HL-60 (cell line): Measurements from ENCODE around the gene ALOX12B.
"Not testable (repeated sequence)": the region's sequence is repeated elsewhere in the genome, so short reads cannot be mapped to it uniquely, and the experiment has no call there.

Source experiments
- GABPA ChIP-seq: IDR thresholded peaks from 2 replicates; pipeline ENCODE4 v1.6.1; 2012; ENCODE audit warnings: low read depth
- POLR2AphosphoS5 ChIP-seq: IDR thresholded peaks from 2 replicates; pipeline ENCODE4 v1.6.1; 2012; ENCODE audit warnings: low read depth
- TF ChIP-seq, protein P1 (sequence below): IDR thresholded peaks from one replicate; pipeline ENCODE4 v1.5.1; 2011; ENCODE audit warnings: low read length, control low read depth, inconsistent platforms; ENCODE audit not compliant: insufficient read depth
- TF ChIP-seq, protein P2 (sequence below): IDR thresholded peaks from 2 replicates; pipeline ENCODE4 v1.6.1; 2012; ENCODE audit warnings: low read depth; ENCODE audit not compliant: insufficient replicate concordance

DNA sequence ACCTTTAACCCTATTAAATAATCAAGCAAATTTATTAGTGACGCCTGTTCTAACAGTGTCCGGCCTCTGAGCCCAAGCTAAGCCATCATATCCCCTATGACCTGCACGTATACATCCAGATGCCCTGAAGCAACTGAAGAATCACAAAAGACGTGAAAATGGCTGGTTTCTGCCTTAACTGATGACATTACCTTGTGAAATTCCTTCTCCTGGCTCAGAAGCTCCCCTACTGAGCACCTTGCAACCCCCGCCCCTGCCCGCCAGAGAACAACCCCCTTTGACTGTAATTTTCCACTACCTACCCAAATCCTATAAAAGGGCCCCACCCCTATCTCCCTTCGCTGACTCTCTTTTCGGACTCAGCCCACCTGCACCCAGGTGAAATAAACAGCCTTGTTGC is 25.7 kb downstream of the ALOX12B start:
- TF ChIP-seq, protein P1, sequence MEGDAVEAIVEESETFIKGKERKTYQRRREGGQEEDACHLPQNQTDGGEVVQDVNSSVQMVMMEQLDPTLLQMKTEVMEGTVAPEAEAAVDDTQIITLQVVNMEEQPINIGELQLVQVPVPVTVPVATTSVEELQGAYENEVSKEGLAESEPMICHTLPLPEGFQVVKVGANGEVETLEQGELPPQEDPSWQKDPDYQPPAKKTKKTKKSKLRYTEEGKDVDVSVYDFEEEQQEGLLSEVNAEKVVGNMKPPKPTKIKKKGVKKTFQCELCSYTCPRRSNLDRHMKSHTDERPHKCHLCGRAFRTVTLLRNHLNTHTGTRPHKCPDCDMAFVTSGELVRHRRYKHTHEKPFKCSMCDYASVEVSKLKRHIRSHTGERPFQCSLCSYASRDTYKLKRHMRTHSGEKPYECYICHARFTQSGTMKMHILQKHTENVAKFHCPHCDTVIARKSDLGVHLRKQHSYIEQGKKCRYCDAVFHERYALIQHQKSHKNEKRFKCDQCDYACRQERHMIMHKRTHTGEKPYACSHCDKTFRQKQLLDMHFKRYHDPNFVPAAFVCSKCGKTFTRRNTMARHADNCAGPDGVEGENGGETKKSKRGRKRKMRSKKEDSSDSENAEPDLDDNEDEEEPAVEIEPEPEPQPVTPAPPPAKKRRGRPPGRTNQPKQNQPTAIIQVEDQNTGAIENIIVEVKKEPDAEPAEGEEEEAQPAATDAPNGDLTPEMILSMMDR = not testable (repeated sequence)
- TF ChIP-seq GABPA, POLR2AphosphoS5: not testable (repeated sequence)
- TF ChIP-seq, protein P2, sequence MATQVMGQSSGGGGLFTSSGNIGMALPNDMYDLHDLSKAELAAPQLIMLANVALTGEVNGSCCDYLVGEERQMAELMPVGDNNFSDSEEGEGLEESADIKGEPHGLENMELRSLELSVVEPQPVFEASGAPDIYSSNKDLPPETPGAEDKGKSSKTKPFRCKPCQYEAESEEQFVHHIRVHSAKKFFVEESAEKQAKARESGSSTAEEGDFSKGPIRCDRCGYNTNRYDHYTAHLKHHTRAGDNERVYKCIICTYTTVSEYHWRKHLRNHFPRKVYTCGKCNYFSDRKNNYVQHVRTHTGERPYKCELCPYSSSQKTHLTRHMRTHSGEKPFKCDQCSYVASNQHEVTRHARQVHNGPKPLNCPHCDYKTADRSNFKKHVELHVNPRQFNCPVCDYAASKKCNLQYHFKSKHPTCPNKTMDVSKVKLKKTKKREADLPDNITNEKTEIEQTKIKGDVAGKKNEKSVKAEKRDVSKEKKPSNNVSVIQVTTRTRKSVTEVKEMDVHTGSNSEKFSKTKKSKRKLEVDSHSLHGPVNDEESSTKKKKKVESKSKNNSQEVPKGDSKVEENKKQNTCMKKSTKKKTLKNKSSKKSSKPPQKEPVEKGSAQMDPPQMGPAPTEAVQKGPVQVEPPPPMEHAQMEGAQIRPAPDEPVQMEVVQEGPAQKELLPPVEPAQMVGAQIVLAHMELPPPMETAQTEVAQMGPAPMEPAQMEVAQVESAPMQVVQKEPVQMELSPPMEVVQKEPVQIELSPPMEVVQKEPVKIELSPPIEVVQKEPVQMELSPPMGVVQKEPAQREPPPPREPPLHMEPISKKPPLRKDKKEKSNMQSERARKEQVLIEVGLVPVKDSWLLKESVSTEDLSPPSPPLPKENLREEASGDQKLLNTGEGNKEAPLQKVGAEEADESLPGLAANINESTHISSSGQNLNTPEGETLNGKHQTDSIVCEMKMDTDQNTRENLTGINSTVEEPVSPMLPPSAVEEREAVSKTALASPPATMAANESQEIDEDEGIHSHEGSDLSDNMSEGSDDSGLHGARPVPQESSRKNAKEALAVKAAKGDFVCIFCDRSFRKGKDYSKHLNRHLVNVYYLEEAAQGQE = not testable (repeated sequence)
